RPMI8226 (cell line): ENCODE results near the gene DAB2IP.
"Not testable (repeated sequence)": the region's sequence is repeated elsewhere in the genome, so short reads cannot be mapped to it uniquely, and the experiment has no call there.

ENCODE experiments used
- DNase-seq: peaks from one replicate; pipeline ENCODE4 v3.0.0-alpha.2; 2015

Gene DAB2IP

GRCh38 chr9:121651295-121652020, at the start of gene DAB2IP:
TSS of gene DAB2IP (plus strand) at chr9:121651634. CDS start at chr9:121651776, 142 bp downstream.
- no peak for DNase-seq

- no peak for DNase-seq
These were observed 48.4 kb upstream of the DAB2IP start for GRCh38 chr9:121603028-121603427.

DNA sequence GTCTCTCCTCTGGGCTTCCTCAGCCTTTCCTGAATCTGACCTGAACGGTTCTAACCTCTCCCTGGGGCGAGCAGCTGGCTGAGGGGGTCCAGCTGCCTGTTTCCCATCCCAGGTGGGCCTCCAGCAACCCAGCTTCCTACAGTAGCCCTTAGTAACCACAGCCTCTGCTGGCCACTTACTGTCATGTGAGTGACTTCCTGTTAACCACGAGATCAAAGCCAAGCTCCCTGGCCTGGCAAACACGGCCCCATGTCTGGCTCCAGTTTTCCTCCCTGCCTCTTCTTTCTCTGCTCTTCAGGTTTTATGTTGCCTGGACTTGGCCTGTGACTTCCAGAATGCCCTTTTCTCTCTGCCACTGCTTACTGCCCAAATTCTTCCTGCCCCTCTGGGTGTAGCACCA, 47.2 kb upstream of the DAB2IP start:
- DNase-seq: no peak

DNA sequence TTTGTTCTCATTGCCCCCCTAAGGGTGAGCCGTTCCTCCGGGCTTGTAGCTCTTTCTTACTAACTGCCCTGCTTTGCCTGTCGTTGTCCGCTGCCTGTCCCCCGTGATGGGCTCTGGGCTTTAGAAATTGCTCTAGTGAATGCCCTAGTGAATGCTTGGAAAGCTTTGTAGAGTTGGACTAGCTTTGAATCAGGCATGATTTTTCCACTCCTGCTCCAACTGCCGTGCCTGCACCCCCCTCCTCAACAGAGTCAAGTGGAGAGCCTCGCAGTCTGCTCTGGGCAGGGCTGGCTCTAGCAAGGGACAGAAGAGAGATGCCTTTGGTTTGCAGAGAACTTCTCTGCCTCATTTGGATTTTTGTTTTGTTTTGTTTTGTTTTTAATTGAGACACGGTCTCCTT, 46.8 kb upstream of the DAB2IP start:
- no peak for DNase-seq

- no peak for DNase-seq
These were observed 43.8 kb upstream of the DAB2IP start for GRCh38 chr9:121607434-121608167.

GRCh38 chr9:121608168-121608853, 43.1 kb upstream of the DAB2IP start:
- DNase-seq: no peak

DNA sequence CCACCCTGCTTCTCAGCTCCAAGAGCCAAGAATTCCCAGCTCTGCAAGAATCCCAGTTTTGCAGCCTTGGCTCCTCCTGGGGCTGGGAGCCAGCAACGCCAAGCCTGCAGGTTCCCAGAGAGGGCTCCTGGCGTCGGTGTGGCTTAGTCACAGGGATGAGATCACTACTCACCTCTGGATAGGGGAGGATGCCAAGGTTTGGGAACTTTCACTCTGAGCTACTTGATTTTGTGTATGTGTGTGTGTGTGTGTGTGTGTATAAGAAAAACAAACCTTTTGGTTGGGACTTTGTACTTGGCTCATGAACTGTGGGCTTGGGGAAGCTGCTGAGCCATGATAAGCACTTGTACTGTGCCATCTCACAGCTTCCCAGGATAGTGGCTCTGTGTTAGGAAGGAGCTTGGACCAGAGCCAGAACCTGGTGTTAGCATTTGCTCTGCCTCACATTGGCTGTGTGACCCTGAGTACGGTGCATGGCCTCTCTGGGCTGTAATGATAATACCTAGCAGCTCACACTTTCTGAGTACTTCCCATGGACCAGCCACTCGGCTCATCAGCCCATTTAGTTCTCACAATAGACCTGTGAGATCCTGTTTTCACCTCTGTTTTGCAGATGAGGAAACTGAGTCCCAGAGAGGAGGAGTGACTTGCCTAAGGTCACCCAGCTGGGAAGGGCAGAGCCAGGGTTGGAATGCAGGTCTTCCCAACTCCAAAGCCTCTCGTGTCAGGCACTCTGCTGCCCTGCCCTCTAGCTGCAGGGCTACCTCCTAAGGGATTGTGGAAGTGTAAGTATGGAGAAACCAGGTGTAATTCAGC, 41.4 kb upstream of the DAB2IP start:
- no peak for DNase-seq

DNA sequence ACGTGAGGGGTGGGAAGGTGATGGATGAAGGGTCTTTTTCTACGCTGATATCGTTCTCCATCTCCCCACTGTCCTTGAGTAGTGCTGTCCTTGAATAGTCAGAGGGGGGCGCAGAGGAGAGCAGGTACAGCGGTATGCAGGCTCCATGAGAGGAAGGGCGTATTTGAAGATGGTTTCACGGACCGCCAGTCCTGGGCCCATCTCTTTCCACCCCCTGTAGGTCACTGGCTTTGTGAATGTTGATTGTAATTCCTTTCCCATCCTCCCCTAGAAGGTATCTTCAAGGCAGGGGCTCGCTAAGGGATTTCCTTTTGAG, 40.8 kb upstream of the DAB2IP start:
- no peak for DNase-seq

DNA sequence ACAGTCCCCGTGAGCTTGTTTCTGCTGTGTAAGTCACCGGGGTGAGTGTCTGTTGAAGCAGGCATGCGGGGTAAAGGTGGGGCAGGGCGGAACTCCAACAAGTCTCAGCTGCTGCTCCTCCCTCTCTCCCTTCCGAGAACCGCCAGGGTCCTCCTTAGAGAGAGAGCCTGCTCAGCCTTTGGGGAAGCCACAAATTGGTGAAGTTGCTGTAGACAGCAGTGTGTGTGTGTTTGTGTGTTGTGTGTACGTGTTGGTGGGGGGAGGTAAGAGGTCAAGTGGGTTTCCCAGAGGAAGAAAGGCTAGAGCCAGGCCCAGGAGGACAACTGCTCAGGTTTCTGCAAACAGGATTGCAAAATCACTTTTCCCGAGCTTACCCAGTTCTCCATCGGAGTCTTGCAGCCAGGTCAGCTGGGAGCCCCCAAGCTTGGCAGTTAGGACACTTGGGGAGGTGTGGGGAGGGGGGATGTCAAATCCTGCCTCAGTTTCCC, 38.9 kb upstream of the DAB2IP start:
- peak; percentile 23 for DNase-seq

- DNase-seq: no peak
These were observed 38.3 kb upstream of the DAB2IP start for GRCh38 chr9:121613009-121613752.

GRCh38 chr9:121616123-121616755, 35.2 kb upstream of the DAB2IP start:
- DNase-seq: no peak

GRCh38 chr9:121618504-121618903, 32.9 kb upstream of the DAB2IP start:
- no peak for DNase-seq

DNA sequence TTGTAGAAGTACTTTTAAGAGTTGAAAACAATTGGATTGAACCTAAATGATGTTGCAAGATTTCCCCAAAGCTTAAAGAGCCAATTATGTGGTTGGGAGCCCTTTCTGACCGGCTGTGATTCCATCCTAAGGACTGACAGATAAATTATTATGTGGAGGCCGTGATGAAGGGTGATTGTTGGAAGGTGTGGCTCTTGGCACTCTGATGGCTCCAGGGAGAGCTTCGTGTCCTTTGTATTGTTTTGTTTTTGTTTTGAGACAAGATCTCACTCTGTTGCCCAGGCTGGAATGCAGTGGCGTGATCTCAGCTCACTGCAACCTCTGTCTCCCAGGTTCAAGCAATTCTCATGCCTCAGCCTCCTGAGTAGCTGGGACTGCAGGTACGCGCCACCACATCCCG, 32.5 kb upstream of the DAB2IP start:
- not testable (repeated sequence) for DNase-seq

- no peak for DNase-seq
These were observed 31.7 kb upstream of the DAB2IP start for GRCh38 chr9:121619545-121620324.

GRCh38 chr9:121620325-121620673, 31.1 kb upstream of the DAB2IP start:
- DNase-seq: no peak

DNA sequence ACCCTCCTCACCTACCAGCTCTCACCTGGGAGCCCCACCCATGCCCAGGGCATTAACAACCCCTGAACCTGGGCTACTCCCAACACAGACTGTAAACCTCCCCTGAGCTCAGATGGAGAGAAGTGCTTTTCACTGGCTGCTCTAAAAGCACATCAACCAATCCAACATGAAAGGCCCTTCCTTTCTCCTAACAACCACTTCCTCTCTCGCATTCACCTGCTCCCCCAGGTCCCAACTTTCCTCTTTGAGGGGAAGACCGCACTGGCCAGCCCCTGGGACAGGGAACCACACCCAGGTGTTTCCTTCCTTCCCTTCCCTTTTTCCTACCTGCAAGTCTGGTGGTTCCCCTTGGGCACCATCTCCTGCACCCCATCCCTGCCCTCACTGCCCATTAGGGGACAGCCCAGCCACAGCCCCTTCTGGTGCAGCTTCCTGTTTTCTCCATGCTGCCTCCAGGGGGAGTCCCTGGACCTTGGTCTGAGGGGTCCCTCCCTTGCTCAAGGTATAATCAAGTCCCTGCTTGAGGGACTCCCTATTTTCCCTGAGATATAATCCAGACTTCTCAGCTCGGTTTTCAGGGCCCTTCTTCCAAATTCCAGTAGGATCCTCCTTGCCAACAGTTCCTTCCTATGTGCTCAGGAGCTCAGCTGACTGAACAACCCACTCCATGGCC, 30.5 kb upstream of the DAB2IP start:
- peak; percentile 59 for DNase-seq

GRCh38 chr9:121622387-121623203, 28.8 kb upstream of the DAB2IP start:
- DNase-seq: no peak

DNA sequence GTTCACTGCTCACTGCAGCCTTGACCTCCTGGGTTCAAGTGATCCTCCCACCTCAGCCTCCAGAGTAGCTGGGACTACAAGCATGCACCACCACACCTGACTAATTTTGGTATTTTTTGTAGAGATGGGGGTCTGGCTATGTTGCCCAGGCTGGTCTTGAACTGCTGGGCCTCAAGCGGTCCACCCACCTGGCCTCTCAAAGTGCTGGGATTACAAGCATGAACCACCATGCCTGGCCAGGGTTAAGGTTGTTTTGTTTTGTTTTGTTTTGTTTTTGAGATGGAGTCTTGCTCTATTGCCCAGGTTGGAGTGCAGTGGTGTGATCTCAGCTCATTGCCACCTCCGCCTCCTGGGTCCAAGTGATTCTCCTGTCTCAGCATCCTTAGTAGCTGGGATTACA, 28.0 kb upstream of the DAB2IP start:
- DNase-seq: not testable (repeated sequence)

- DNase-seq: no peak
These were observed 25.8 kb upstream of the DAB2IP start for GRCh38 chr9:121625590-121625989.

GRCh38 chr9:121626012-121626411, 25.4 kb upstream of the DAB2IP start:
- DNase-seq: no peak
